HG03565 (cell line): ENCODE measurements around the gene SLC36A4.
"Not testable (repeated sequence)": the region's sequence is repeated elsewhere in the genome, so short reads cannot be mapped to it uniquely, and the experiment has no call there.

Source experiments
- ATAC-seq: cut with Tn5 transposase; IDR thresholded peaks from one replicate; pipeline ENCODE4 v1.9.1; 2021; ENCODE audit warnings: mild to moderate bottlenecking, moderate library complexity; ENCODE audit not compliant: unreplicated experiment

Gene SLC36A4

GRCh38 chr11:93197380-93198214 is at the start of gene SLC36A4:
TSS of gene SLC36A4 (minus strand) at chr11:93197991. CDS start at chr11:93197832, 159 bp downstream.
- peak; percentile 78 for ATAC-seq

GRCh38 chr11:93246790-93247189 is 49.0 kb upstream of the SLC36A4 start:
- ATAC-seq, result not testable (repeated sequence)

GRCh38 chr11:93244018-93244417 is 46.2 kb upstream of the SLC36A4 start:
- no peak for ATAC-seq

- ATAC-seq, result no peak
These were observed 42.2 kb upstream of the SLC36A4 start for GRCh38 chr11:93239966-93240365.

GRCh38 chr11:93238956-93239355 is 41.2 kb upstream of the SLC36A4 start:
- no peak for ATAC-seq

- peak; percentile 64 for ATAC-seq
These were observed 39.2 kb upstream of the SLC36A4 start for GRCh38 chr11:93236741-93237675.

GRCh38 chr11:93234602-93235207 is 36.9 kb upstream of the SLC36A4 start:
- peak; percentile 97 for ATAC-seq

- ATAC-seq, result no peak
These were observed 32.1 kb upstream of the SLC36A4 start for GRCh38 chr11:93229876-93230275.

- no peak for ATAC-seq
These were observed 27.9 kb upstream of the SLC36A4 start for GRCh38 chr11:93225662-93226061.

GRCh38 chr11:93221539-93221938 is 23.7 kb upstream of the SLC36A4 start:
- ATAC-seq, result no peak

GRCh38 chr11:93220078-93220477 is 22.3 kb upstream of the SLC36A4 start:
- no peak for ATAC-seq

GRCh38 chr11:93219440-93219839 is 21.6 kb upstream of the SLC36A4 start:
- peak; percentile 61 for ATAC-seq

- no peak for ATAC-seq
These were observed 18.8 kb upstream of the SLC36A4 start for GRCh38 chr11:93216511-93217101.

- ATAC-seq, result no peak
These were observed 15.8 kb upstream of the SLC36A4 start for GRCh38 chr11:93213622-93214021.

GRCh38 chr11:93212094-93212493 is 14.3 kb upstream of the SLC36A4 start:
- ATAC-seq, result no peak

GRCh38 chr11:93209466-93209865 is 11.7 kb upstream of the SLC36A4 start:
- no peak for ATAC-seq

- ATAC-seq, result no peak
These were observed 11.0 kb upstream of the SLC36A4 start for GRCh38 chr11:93208663-93209270.

- no peak for ATAC-seq
These were observed 1.8 kb upstream of the SLC36A4 start for GRCh38 chr11:93199616-93200015.

GRCh38 chr11:93198215-93198845 is 539 bp upstream of the SLC36A4 start:
- no peak for ATAC-seq

- peak; percentile 8 for ATAC-seq
These were observed 893 bp downstream of the SLC36A4 start for GRCh38 chr11:93196816-93197379.
